ENCODE data around the gene TP53RK. TPM values are rescaled to one million over a fixed set of nuclear protein-coding genes. Genes with fewer than 3 reads are reported as not detected.

The TP53RK gene
- total and polyA plus RNA-seq, 2 donors, result 13.1 to 22.9 TPM

DNA sequence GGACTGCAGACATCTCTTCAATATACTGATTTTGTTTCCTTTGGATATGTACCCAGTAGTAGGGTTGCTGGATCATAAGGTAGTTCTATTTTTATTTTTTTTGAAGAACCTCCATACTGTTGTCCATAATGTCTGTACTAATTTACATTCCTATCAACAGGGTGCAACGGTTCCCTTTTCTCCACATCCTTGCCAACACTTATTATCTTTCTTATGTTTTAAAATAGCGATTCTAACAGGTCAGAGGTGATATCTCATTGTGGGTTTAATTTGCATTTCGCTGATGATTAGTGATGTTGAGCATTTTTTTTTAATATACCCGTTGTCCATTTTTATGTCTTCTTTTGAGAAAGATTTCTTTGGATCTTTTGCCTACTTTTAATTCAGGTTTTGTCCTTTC, 2.0 kb upstream of the TP53RK start:
- peaks cover 16 to 25% of the 10 kb centered on the region in 2 donors for H3K4me1 ChIP-seq (ENCODE audit: control insufficient read depth in 2 of 2, insufficient read depth in 2 of 2, low read length in 2 of 2)
- no peak overlapping the region for H3K27ac ChIP-seq (ENCODE audit: low read depth in 1 of 2, low read length in 1 of 2)
- H3K9me3 ChIP-seq (ENCODE audit: control insufficient read depth in 2 of 2, insufficient read depth in 1 of 2, low read length in 1 of 2), result no peaks in the 10 kb centered on the region
- H3K27me3 ChIP-seq (ENCODE audit: control insufficient read depth in 2 of 2, insufficient read depth in 1 of 2, low read length in 1 of 2), result no peaks in the 10 kb centered on the region
- DNase-seq (ENCODE audit: low read depth in 6 of 9, low spot score in 9 of 9), result no peak
- no peak overlapping the region for H3K4me3 ChIP-seq (ENCODE audit: low read length in 2 of 2)
- H3K36me3 ChIP-seq (ENCODE audit: control insufficient read depth in 2 of 2, insufficient read depth in 2 of 2, low read length in 1 of 2), result peaks cover 0 to 7% of the 10 kb centered on the region in 2 donors
- WGBS, result 94% methylated on average over 4 of the region's 4 CpGs

DNA sequence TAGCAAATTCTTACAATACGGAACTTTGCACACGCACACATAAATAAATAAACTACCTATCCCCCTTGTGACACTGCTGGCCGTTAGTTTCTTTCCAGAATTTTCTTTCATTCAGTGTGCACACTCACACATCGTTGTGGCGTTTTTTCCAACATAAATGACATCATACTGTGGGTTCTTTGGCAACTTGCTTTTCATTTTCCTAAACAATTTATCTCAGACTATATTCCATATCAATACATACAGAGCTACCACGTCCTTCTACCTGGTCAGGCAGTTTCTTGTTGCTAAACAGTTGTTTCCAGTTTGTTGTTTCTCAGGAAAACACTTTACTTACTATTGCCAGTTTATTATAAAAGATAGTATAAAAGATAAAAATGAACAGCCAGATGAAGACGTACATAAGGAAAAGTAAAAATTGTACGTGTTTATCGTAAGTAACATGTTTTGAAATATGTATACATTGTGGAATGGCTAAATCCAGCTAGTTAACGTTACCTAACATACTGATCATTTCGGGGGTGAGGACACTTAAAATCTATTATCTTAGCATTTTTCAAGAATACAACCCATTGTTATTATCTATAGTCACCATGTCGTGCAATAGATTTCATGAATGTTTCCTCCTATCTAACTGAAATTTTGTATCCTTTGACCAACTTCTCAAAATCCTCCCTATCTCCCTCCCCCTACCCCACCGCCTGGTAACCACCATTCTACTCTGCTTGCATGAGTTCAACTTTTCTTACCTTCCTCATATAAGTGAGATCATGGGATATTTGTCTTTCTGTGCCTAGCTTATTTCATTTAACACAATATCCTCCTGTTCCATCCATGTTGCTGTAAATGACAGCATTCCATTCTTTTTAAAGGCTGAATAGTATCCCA, 1.2 kb upstream of the TP53RK start:
- Histone ChIP-seq H3K9me3 (ENCODE audit: control insufficient read depth in 2 of 2, insufficient read depth in 1 of 2, low read length in 1 of 2) (no peaks in the 10 kb centered on the region), H3K4me1 (ENCODE audit: control insufficient read depth in 2 of 2, insufficient read depth in 2 of 2, low read length in 2 of 2) (peaks cover 18 to 28% of the 10 kb centered on the region in 2 donors), H3K27ac (ENCODE audit: low read depth in 1 of 2, low read length in 1 of 2) (no peak overlapping the region), H3K36me3 (ENCODE audit: control insufficient read depth in 2 of 2, insufficient read depth in 2 of 2, low read length in 1 of 2) (peaks cover 0 to 12% of the 10 kb centered on the region in 2 donors), H3K27me3 (ENCODE audit: control insufficient read depth in 2 of 2, insufficient read depth in 1 of 2, low read length in 1 of 2) (no peaks in the 10 kb centered on the region), H3K4me3 (ENCODE audit: low read length in 2 of 2) (peak overlapping the region in 1 of 2 donors; percentile 68)
- no peak for DNase-seq (ENCODE audit: low read depth in 6 of 9, low spot score in 9 of 9)
- WGBS, result 76% methylated on average over 13 of the region's 13 CpGs

DNA sequence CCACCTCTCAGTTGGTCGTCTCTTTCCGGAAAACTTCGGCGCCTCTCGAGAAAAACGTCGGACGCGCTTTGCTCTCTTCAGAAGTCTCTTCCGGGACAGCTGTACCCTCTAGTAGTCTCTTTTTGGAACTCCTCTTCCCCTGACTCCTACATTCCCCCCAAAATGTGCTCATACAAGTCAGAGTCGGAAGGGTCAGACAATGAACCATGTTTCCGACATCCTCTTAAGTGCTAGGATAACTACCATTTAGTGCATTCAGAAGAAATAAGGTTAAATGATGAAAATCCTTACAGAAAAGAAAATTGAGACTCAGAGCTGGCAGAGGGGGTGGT, 476 bp upstream of the TP53RK start:
- Histone ChIP-seq H3K27me3 (ENCODE audit: control insufficient read depth in 2 of 2, insufficient read depth in 1 of 2, low read length in 1 of 2) (no peaks in the 10 kb centered on the region), H3K4me3 (ENCODE audit: low read length in 2 of 2) (peak overlapping the region; percentile 68 to 83), H3K4me1 (ENCODE audit: control insufficient read depth in 2 of 2, insufficient read depth in 2 of 2, low read length in 2 of 2) (peaks cover 18 to 29% of the 10 kb centered on the region in 2 donors), H3K9me3 (ENCODE audit: control insufficient read depth in 2 of 2, insufficient read depth in 1 of 2, low read length in 1 of 2) (no peaks in the 10 kb centered on the region), H3K36me3 (ENCODE audit: control insufficient read depth in 2 of 2, insufficient read depth in 2 of 2, low read length in 1 of 2) (peaks cover 0 to 19% of the 10 kb centered on the region in 2 donors), H3K27ac (ENCODE audit: low read depth in 1 of 2, low read length in 1 of 2) (peak overlapping the region; percentile 73 to 81)
- no peak for DNase-seq (ENCODE audit: low read depth in 6 of 9, low spot score in 9 of 9)
- under 1% methylated on average over 12 of the region's 12 CpGs for WGBS

DNA sequence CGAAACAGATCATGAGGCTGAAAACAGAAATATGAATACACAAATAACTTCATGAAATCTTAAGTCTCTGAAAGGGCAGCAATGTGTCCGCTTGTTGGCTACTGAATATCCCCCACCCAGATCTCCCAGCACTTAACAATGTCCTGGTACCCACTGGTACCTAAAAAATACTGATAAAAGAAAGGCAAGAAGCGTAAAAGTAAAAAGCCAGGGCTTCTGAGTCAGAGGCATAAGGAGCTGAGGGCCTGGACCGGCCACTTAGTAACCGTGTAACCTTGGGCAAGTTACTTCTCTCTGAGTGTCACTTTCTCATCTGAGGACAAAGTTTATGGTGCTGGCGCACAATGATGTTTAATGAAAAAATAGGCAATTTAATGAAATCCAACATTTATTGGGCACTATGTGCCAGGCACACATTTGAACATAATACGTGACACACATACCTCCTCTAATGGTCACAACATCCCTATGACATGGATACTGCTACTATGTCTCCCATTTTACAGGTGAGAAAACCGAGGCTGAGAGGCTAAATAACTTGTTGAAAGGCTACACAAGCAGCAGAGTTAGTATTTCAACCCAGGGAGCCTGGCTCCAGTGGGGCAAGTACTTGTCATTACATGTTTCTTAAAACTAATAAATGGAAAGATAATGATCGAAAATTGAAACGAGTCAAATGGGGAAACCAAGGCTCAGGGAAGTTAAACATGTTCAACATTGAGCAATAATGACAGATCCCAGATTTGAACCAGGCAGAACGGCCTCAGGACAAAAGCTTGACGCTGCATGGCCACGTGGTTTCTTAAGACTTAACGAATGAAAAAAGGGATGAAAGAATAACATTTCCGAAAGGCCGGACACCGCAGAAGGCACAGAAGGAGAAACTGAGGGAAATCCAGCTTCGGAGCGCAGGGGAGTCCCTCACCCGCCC, 828 bp downstream of the TP53RK start:
- Histone ChIP-seq H3K4me1 (ENCODE audit: control insufficient read depth in 2 of 2, insufficient read depth in 2 of 2, low read length in 2 of 2) (peaks cover 18 to 32% of the 10 kb centered on the region in 2 donors), H3K27me3 (ENCODE audit: control insufficient read depth in 2 of 2, insufficient read depth in 1 of 2, low read length in 1 of 2) (no peaks in the 10 kb centered on the region), H3K36me3 (ENCODE audit: control insufficient read depth in 2 of 2, insufficient read depth in 2 of 2, low read length in 1 of 2) (peaks cover 0 to 22% of the 10 kb centered on the region in 2 donors), H3K27ac (ENCODE audit: low read depth in 1 of 2, low read length in 1 of 2) (peak overlapping the region; percentile 73 to 81), H3K4me3 (ENCODE audit: low read length in 2 of 2) (peak overlapping the region; percentile 68 to 83), H3K9me3 (ENCODE audit: control insufficient read depth in 2 of 2, insufficient read depth in 1 of 2, low read length in 1 of 2) (no peaks in the 10 kb centered on the region)
- no peak for DNase-seq (ENCODE audit: low read depth in 6 of 9, low spot score in 9 of 9)
- 28% methylated on average over 20 of the region's 20 CpGs for WGBS

DNA sequence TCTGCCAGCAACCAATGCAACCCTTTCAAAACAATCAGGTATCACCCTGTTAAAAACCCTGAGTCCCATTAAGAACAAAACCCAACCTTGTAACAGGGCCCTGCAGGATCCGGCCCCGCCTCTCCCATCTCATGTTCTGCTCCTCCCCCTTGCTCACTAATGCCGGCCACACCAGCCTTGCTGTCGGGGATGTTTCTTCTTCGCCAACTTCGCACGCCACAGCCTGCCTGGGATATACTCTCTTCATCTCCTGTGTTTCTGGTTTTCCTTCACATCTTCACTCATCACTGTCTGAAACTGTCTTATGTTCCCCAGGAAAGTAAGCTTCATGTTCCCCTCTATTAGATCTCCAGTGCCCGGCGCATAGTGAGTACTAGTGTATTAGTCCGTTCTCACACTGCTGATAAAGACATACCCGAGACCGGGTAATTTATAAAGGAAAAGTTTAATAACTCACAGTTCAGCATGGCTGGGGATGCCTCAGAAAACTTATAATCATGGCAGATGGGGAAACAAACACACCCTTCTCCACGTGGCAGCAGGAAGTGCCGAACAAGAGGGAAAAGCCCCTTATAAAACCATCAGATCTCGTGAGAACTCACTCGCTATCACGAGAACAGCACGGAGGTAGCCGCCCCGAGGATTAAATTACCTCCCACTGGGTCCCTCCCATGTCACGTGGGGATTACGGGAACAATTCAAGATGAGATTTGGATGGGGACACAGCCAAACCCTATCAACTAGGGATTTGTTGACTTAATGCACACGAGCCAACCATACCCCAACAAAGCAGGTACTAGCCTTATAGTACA, 5.1 kb downstream of the TP53RK start:
- Histone ChIP-seq H3K27me3 (ENCODE audit: control insufficient read depth in 2 of 2, insufficient read depth in 1 of 2, low read length in 1 of 2) (no peaks in the 10 kb centered on the region), H3K36me3 (ENCODE audit: control insufficient read depth in 2 of 2, insufficient read depth in 2 of 2, low read length in 1 of 2) (peaks cover 2 to 22% of the 10 kb centered on the region in 2 donors), H3K9me3 (ENCODE audit: control insufficient read depth in 2 of 2, insufficient read depth in 1 of 2, low read length in 1 of 2) (no peaks in the 10 kb centered on the region), H3K4me1 (ENCODE audit: control insufficient read depth in 2 of 2, insufficient read depth in 2 of 2, low read length in 2 of 2) (peaks cover 18 to 27% of the 10 kb centered on the region in 2 donors), H3K4me3 (ENCODE audit: low read length in 2 of 2) (no peak overlapping the region), H3K27ac (ENCODE audit: low read depth in 1 of 2, low read length in 1 of 2) (peak overlapping the region in 1 of 2 donors; percentile 57)
- DNase-seq (ENCODE audit: low read depth in 6 of 9, low spot score in 9 of 9), result peak in 1 of 9 donors; percentile 21
- 91% methylated on average over 23 of the region's 23 CpGs for WGBS

DNA sequence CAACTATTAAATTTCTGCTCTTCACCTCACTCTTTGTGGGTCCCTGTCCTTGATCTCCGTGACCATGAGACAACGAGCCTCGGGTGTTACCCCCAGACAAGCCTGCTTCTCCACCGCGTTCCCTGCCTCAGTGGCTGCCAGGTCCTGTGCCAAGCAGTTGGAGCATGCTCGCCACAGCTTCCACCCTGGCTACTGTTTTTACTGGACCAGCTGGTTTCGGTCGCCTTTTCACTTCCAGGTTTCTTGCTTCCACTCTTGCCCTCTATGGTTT, 5.6 kb downstream of the TP53RK start:
- 93% methylated on average over 8 of the region's 8 CpGs for WGBS
- peaks cover 2 to 22% of the 10 kb centered on the region in 2 donors for H3K36me3 ChIP-seq (ENCODE audit: control insufficient read depth in 2 of 2, insufficient read depth in 2 of 2, low read length in 1 of 2)
- no peak overlapping the region for H3K4me3 ChIP-seq (ENCODE audit: low read length in 2 of 2)
- H3K4me1 ChIP-seq (ENCODE audit: control insufficient read depth in 2 of 2, insufficient read depth in 2 of 2, low read length in 2 of 2), result peaks cover 18 to 25% of the 10 kb centered on the region in 2 donors
- H3K27me3 ChIP-seq (ENCODE audit: control insufficient read depth in 2 of 2, insufficient read depth in 1 of 2, low read length in 1 of 2), result no peaks in the 10 kb centered on the region
- no peak overlapping the region for H3K27ac ChIP-seq (ENCODE audit: low read depth in 1 of 2, low read length in 1 of 2)
- no peak for DNase-seq (ENCODE audit: low read depth in 6 of 9, low spot score in 9 of 9)
- no peaks in the 10 kb centered on the region for H3K9me3 ChIP-seq (ENCODE audit: control insufficient read depth in 2 of 2, insufficient read depth in 1 of 2, low read length in 1 of 2)

DNA sequence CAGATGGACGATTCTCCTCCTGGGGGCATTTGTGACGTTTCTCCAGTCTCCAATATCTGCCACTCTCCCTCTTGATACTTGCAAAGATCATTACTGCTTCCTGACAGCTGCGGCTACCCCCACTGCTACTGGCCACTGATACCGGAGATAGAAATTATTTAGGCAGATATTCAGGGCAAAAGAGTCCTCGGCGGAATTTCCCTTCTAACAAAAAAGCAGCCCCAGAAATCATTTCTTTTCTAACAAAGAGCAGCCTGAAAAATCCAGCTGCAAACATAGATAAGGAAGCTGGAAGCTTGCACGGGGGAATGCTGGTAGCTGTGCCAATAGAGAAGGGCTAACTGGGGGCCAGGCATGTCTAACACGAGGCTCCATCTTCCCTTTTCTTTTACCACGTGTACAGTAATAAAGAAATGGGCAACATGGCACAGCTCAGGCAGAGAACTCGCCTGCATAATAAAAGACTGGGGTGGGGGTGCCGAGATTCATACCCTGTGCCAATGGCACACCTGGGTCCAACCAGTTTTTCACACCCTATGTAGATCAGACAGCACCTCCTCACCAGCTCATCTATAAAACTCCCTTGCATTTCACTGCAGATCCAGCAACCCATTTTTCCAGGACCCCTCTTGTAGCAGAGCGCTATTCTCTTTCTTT, 6.1 kb downstream of the TP53RK start:
- no peak for DNase-seq (ENCODE audit: low read depth in 6 of 9, low spot score in 9 of 9)
- Histone ChIP-seq H3K9me3 (ENCODE audit: control insufficient read depth in 2 of 2, insufficient read depth in 1 of 2, low read length in 1 of 2) (no peaks in the 10 kb centered on the region), H3K27ac (ENCODE audit: low read depth in 1 of 2, low read length in 1 of 2) (no peak overlapping the region), H3K4me3 (ENCODE audit: low read length in 2 of 2) (no peak overlapping the region), H3K4me1 (ENCODE audit: control insufficient read depth in 2 of 2, insufficient read depth in 2 of 2, low read length in 2 of 2) (peaks cover 14 to 21% of the 10 kb centered on the region in 2 donors), H3K27me3 (ENCODE audit: control insufficient read depth in 2 of 2, insufficient read depth in 1 of 2, low read length in 1 of 2) (no peaks in the 10 kb centered on the region), H3K36me3 (ENCODE audit: control insufficient read depth in 2 of 2, insufficient read depth in 2 of 2, low read length in 1 of 2) (peaks cover 2 to 22% of the 10 kb centered on the region in 2 donors)
- WGBS, result 76% methylated on average over 12 of the region's 12 CpGs

DNA sequence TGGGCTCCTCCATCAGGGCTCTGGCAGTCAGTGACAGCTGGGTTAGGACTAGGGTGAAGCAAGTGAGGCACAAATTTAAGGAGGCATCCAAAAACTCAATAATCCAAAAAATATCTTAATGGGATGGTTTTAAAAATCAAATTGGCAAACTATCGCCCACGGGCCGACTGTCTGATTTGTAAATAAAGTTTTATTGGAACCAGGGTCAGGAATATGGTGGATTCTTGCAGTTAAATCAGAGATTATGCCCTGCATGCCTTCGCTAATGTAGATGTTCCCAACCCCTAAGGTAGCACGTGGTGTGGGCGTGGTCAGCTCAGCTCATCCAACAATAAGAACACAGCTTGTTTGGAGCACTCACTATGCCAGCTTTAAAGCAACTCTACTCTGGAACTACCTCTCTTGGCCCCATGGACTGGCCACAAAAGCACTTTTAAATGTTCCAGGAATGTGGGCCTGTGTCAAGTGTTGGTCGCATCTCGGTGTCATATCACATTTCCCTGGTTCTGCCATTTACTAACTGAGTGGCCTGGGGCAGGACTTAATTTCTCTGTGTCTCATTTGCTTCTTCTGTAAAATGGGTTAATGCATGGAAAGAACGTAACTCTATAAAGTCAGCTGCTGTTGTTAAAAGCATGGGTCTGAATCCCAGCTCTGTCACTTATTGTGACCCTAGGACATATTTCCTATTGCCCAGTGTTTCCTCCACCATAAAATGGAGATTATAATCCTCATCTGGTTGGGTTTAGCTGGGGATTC, 7.0 kb downstream of the TP53RK start:
- no peak overlapping the region for H3K4me3 ChIP-seq (ENCODE audit: low read length in 2 of 2)
- H3K4me1 ChIP-seq (ENCODE audit: control insufficient read depth in 2 of 2, insufficient read depth in 2 of 2, low read length in 2 of 2), result peaks cover 8 to 14% of the 10 kb centered on the region in 2 donors
- H3K36me3 ChIP-seq (ENCODE audit: control insufficient read depth in 2 of 2, insufficient read depth in 2 of 2, low read length in 1 of 2), result peaks cover 2 to 22% of the 10 kb centered on the region in 2 donors
- no peak for DNase-seq (ENCODE audit: low read depth in 6 of 9, low spot score in 9 of 9)
- WGBS, result 96% methylated on average over 9 of the region's 9 CpGs
- no peak overlapping the region for H3K27ac ChIP-seq (ENCODE audit: low read depth in 1 of 2, low read length in 1 of 2)
- H3K27me3 ChIP-seq (ENCODE audit: control insufficient read depth in 2 of 2, insufficient read depth in 1 of 2, low read length in 1 of 2), result no peaks in the 10 kb centered on the region
- no peaks in the 10 kb centered on the region for H3K9me3 ChIP-seq (ENCODE audit: control insufficient read depth in 2 of 2, insufficient read depth in 1 of 2, low read length in 1 of 2)

All from thymus (tissue), 11 donors.